ENCODE results near the gene CACNG1. TPM values are rescaled to one million over a fixed set of nuclear protein-coding genes. Genes with fewer than 3 reads are reported as not detected.

CACNG1 gene
- total RNA-seq, 3 donors from 2014 or later = not detected

DNA sequence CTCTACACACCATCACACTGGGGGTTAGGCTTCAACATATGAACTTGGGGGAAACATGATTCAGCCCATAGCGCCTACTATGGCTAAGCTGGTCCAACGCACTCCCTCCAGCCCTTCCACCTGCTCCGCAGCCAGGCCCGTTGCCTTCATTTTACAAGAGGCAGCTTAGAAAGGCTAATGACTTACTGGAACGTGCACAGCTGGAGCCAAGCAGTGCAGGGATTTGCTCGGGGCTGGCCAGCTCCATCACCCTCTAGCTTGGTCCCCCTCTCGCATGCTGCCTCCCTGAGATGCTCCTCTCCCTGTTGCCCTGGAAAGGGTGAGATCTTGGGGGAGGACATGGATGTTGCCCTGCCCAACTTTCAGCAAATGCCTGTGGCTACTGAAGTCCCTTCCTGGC, 2.8 kb upstream of the CACNG1 start:
- no peaks in the 10 kb centered on the region for H3K27me3 ChIP-seq
- H3K27ac ChIP-seq = no peak overlapping the region
- H3K4me1 ChIP-seq = no peaks in the 10 kb centered on the region
- TF ChIP-seq CTCF (IDR thresholded peaks at IDR 0.05) (no peak), POLR2A (IDR thresholded peaks at IDR 0.05) (no peak), POLR2AphosphoS5 (IDR thresholded peaks at IDR 0.05) (no peak)
- DNase-seq (ENCODE audit: low spot score in 2 of 2) = no peak
- no peaks in the 10 kb centered on the region for H3K36me3 ChIP-seq
- H3K4me3 ChIP-seq = no peak overlapping the region
- no peaks in the 10 kb centered on the region for H3K9me3 ChIP-seq
- intact Hi-C loops (cut with DNase I; ENCODE audit: low total_unique reads) = no loop called here

- intact Hi-C loops (cut with DNase I; ENCODE audit: low total_unique reads) = no loop called here
- TF ChIP-seq POLR2A (IDR thresholded peaks at IDR 0.05) = no peak
- TF ChIP-seq POLR2AphosphoS5 (IDR thresholded peaks at IDR 0.05) = no peak
- TF ChIP-seq CTCF (IDR thresholded peaks at IDR 0.05) = no peak
- no peak overlapping the region for H3K4me3 ChIP-seq
- H3K9me3 ChIP-seq = peaks cover 0 to under 1% of the 10 kb centered on the region in 2 donors
- H3K27ac ChIP-seq = no peak overlapping the region
- no peaks in the 10 kb centered on the region for H3K27me3 ChIP-seq
- no peaks in the 10 kb centered on the region for H3K4me1 ChIP-seq
- no peak for DNase-seq (ENCODE audit: low spot score in 2 of 2)
- no peaks in the 10 kb centered on the region for H3K36me3 ChIP-seq
Observed at GRCh38 chr17:67041941-67042899, 2.1 kb upstream of the CACNG1 start.

DNA sequence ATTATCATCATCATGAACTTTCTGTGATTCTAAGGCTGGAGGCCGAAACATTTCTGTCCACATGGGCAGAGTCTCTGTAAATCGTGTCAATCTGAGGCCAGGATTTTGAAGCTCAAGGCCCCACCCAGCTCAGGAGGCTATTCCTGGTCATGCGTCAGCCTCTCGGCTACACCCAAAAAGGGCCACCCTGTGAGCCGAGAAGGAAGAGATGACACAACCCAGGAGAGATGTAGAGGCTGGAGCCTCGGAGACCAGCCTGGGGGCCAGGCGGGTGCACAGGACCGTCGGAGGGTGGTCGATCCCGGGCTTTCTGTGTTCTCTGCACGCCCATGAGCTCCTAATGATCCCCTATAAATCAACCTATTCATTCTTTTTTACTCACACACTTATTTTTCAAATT, 1.1 kb upstream of the CACNG1 start:
- DNase-seq (ENCODE audit: low spot score in 2 of 2) = no peak
- H3K27me3 ChIP-seq = no peaks in the 10 kb centered on the region
- TF ChIP-seq POLR2AphosphoS5 (IDR thresholded peaks at IDR 0.05) (no peak), POLR2A (IDR thresholded peaks at IDR 0.05) (no peak), CTCF (IDR thresholded peaks at IDR 0.05) (no peak)
- H3K36me3 ChIP-seq = no peaks in the 10 kb centered on the region
- H3K9me3 ChIP-seq = peaks cover 7 to 10% of the 10 kb centered on the region in 2 donors
- H3K4me1 ChIP-seq = no peaks in the 10 kb centered on the region
- H3K27ac ChIP-seq = no peak overlapping the region
- intact Hi-C loops (cut with DNase I; ENCODE audit: low total_unique reads) = no loop called here
- H3K4me3 ChIP-seq = no peak overlapping the region

DNA sequence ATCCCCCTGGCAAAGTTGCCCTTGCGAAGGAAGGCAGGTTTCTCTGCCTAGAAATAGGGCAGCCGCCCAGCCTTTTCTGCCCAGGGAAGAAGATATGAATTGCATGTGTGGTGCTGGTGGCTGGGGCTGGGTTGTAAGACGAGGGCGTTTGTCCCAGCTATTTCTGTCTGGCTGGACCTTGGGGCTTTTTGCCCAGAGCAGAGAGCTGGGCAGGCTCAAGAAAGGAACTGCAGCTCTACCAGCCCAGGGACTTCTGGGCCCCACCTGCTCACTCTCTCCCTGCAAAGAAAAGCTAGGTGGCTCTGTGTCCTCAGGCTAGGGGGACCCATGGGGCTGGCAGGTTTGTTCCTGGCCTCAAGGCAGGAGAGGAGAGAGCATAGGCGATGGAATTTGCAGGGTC, 586 bp downstream of the CACNG1 start:
- Histone ChIP-seq H3K27ac (no peak overlapping the region), H3K27me3 (no peaks in the 10 kb centered on the region), H3K4me3 (no peak overlapping the region), H3K4me1 (no peaks in the 10 kb centered on the region), H3K36me3 (no peaks in the 10 kb centered on the region), H3K9me3 (peaks cover 9 to 27% of the 10 kb centered on the region in 2 donors)
- intact Hi-C loops (cut with DNase I; ENCODE audit: low total_unique reads) = no loop called here
- no peak for DNase-seq (ENCODE audit: low spot score in 2 of 2)
- TF ChIP-seq CTCF (IDR thresholded peaks at IDR 0.05) (no peak), POLR2A (IDR thresholded peaks at IDR 0.05) (no peak), POLR2AphosphoS5 (IDR thresholded peaks at IDR 0.05) (no peak)

- no peak for TF ChIP-seq POLR2AphosphoS5 (IDR thresholded peaks at IDR 0.05)
- intact Hi-C loops (cut with DNase I; ENCODE audit: low total_unique reads) = no loop called here
Observed at GRCh38 chr17:67046398-67046797, 2.0 kb downstream of the CACNG1 start.

More at GRCh38 chr17:67046398-67046797, 2.0 kb downstream of the CACNG1 start:
- Histone ChIP-seq H3K4me3 (no peak overlapping the region), H3K36me3 (no peaks in the 10 kb centered on the region), H3K9me3 (peaks cover 12 to 34% of the 10 kb centered on the region in 2 donors), H3K27me3 (no peaks in the 10 kb centered on the region), H3K4me1 (no peaks in the 10 kb centered on the region), H3K27ac (no peak overlapping the region)
- DNase-seq (ENCODE audit: low spot score in 2 of 2) = no peak
